ENCODE data around the gene KIF20A.

Gene KIF20A

DNA sequence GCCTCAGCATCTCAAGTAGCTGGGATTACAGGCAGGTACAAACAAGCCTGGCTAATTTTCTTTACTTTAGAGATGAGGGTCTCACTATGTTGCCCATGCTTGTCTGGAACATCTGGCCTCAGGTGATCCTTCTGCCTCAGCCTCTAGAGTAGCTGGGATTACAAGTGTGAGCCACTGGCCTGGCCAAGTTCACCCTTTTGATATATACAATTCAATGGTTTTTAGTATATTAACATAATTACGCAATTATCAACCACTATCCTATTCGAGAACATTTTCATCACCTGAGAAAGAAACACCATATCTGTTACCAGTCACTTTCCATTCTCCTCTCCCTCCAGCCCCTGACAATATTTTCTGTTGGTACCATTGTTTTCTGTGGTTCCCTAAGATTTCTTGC is 37.9 kb downstream of the KIF20A start:
- TF ChIP-seq TEAD4 (IDR thresholded peaks at IDR 0.05) = no peak
- TF ChIP-seq TCF12 (IDR thresholded peaks at IDR 0.05; ENCODE audit: low read depth) = no peak
- no peak for TF ChIP-seq EP300 (IDR thresholded peaks at IDR 0.05; ENCODE audit: borderline replicate concordance)
- TF ChIP-seq RAD21 (IDR thresholded peaks at IDR 0.05; ENCODE audit: low read depth) = no peak
- no peak for TF ChIP-seq YY1 (IDR thresholded peaks at IDR 0.05; ENCODE audit: low read depth)
- peak; percentile 59; the same call in 1 of the 2 replicates for TF ChIP-seq CEBPB (IDR thresholded peaks at IDR 0.05)

- TF ChIP-seq EGR1 (IDR thresholded peaks at IDR 0.05) = no peak
- TF ChIP-seq USF1 (IDR thresholded peaks at IDR 0.05) = no peak
- no peak for TF ChIP-seq CREB1 (IDR thresholded peaks at IDR 0.05; ENCODE audit: low read depth)
- TF ChIP-seq EP300 (IDR thresholded peaks at IDR 0.05; ENCODE audit: borderline replicate concordance) = no peak
- TF ChIP-seq CEBPB (IDR thresholded peaks at IDR 0.05) = no peak
- no peak for TF ChIP-seq NFIC (IDR thresholded peaks at IDR 0.05)
- no peak for TF ChIP-seq ZBTB7A (IDR thresholded peaks at IDR 0.05; ENCODE audit: low read depth)
- no peak for TF ChIP-seq RAD21 (IDR thresholded peaks at IDR 0.05; ENCODE audit: low read depth)
- no peak for TF ChIP-seq FOXM1 (IDR thresholded peaks at IDR 0.05; ENCODE audit: borderline replicate concordance, low read depth)
- no peak for TF ChIP-seq TEAD4 (IDR thresholded peaks at IDR 0.05)
- no peak for TF ChIP-seq YY1 (IDR thresholded peaks at IDR 0.05; ENCODE audit: low read depth)
- TF ChIP-seq, protein P1, sequence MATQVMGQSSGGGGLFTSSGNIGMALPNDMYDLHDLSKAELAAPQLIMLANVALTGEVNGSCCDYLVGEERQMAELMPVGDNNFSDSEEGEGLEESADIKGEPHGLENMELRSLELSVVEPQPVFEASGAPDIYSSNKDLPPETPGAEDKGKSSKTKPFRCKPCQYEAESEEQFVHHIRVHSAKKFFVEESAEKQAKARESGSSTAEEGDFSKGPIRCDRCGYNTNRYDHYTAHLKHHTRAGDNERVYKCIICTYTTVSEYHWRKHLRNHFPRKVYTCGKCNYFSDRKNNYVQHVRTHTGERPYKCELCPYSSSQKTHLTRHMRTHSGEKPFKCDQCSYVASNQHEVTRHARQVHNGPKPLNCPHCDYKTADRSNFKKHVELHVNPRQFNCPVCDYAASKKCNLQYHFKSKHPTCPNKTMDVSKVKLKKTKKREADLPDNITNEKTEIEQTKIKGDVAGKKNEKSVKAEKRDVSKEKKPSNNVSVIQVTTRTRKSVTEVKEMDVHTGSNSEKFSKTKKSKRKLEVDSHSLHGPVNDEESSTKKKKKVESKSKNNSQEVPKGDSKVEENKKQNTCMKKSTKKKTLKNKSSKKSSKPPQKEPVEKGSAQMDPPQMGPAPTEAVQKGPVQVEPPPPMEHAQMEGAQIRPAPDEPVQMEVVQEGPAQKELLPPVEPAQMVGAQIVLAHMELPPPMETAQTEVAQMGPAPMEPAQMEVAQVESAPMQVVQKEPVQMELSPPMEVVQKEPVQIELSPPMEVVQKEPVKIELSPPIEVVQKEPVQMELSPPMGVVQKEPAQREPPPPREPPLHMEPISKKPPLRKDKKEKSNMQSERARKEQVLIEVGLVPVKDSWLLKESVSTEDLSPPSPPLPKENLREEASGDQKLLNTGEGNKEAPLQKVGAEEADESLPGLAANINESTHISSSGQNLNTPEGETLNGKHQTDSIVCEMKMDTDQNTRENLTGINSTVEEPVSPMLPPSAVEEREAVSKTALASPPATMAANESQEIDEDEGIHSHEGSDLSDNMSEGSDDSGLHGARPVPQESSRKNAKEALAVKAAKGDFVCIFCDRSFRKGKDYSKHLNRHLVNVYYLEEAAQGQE (IDR thresholded peaks at IDR 0.05; ENCODE audit: low read depth) = no peak
- TF ChIP-seq TCF12 (IDR thresholded peaks at IDR 0.05; ENCODE audit: low read depth) = no peak
- no peak for TF ChIP-seq MAX (IDR thresholded peaks at IDR 0.05)
- no peak for TF ChIP-seq TAF1 (IDR thresholded peaks at IDR 0.05; ENCODE audit: low read depth)
Observed at GRCh38 chr5:138223532-138223931, 44.6 kb downstream of the KIF20A start.

- no peak for TF ChIP-seq ZBTB7A (IDR thresholded peaks at IDR 0.05; ENCODE audit: low read depth)
- no peak for TF ChIP-seq YY1 (IDR thresholded peaks at IDR 0.05; ENCODE audit: low read depth)
- TF ChIP-seq RAD21 (IDR thresholded peaks at IDR 0.05; ENCODE audit: low read depth) = no peak
- no peak for TF ChIP-seq CEBPB (IDR thresholded peaks at IDR 0.05)
- no peak for TF ChIP-seq CREB1 (IDR thresholded peaks at IDR 0.05; ENCODE audit: low read depth)
- TF ChIP-seq USF1 (IDR thresholded peaks at IDR 0.05) = no peak
- TF ChIP-seq FOXM1 (IDR thresholded peaks at IDR 0.05; ENCODE audit: borderline replicate concordance, low read depth) = no peak
- TF ChIP-seq NFIC (IDR thresholded peaks at IDR 0.05) = no peak
Observed at GRCh38 chr5:138224712-138225111, 45.8 kb downstream of the KIF20A start.

GRCh38 chr5:138226910-138227309 is 48.0 kb downstream of the KIF20A start:
- TF ChIP-seq RAD21 (IDR thresholded peaks at IDR 0.05; ENCODE audit: low read depth) (no peak), YY1 (IDR thresholded peaks at IDR 0.05; ENCODE audit: low read depth) (no peak), NFIC (IDR thresholded peaks at IDR 0.05) (no peak)

DNA sequence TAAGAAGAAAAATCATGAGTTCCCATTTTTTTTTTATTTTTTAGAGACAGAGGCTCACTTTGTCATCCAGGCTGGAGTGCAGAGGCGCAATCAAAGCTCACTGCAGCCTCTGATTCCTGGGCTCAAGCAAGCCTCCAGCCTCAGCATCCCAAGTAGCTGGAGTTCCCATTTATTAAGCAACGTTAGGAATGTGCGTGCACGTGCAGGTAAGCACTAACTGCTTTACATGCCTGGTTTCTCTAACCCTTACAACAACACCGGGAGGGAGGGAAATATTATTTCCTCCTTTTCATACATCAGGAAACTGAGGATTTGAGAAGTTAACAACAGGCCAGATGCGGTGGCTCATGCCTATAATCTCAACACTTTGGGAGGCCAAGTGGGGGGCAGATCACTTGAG is 50.5 kb downstream of the KIF20A start:
- no peak for TF ChIP-seq TEAD4 (IDR thresholded peaks at IDR 0.05)
- no peak for TF ChIP-seq EGR1 (IDR thresholded peaks at IDR 0.05)
- TF ChIP-seq NFIC (IDR thresholded peaks at IDR 0.05) = no peak
- no peak for TF ChIP-seq CEBPB (IDR thresholded peaks at IDR 0.05)
- no peak for TF ChIP-seq TCF12 (IDR thresholded peaks at IDR 0.05; ENCODE audit: low read depth)
- TF ChIP-seq USF1 (IDR thresholded peaks at IDR 0.05) = no peak
- TF ChIP-seq CREB1 (IDR thresholded peaks at IDR 0.05; ENCODE audit: low read depth) = no peak
- TF ChIP-seq, protein P1 (IDR thresholded peaks at IDR 0.05; ENCODE audit: low read depth) = no peak
- TF ChIP-seq FOXM1 (IDR thresholded peaks at IDR 0.05; ENCODE audit: borderline replicate concordance, low read depth) = no peak
- no peak for TF ChIP-seq EP300 (IDR thresholded peaks at IDR 0.05; ENCODE audit: borderline replicate concordance)
- TF ChIP-seq TAF1 (IDR thresholded peaks at IDR 0.05; ENCODE audit: low read depth) = no peak
- TF ChIP-seq MAX (IDR thresholded peaks at IDR 0.05) = no peak
- no peak for TF ChIP-seq ZBTB7A (IDR thresholded peaks at IDR 0.05; ENCODE audit: low read depth)
- no peak for TF ChIP-seq RAD21 (IDR thresholded peaks at IDR 0.05; ENCODE audit: low read depth)

DNA sequence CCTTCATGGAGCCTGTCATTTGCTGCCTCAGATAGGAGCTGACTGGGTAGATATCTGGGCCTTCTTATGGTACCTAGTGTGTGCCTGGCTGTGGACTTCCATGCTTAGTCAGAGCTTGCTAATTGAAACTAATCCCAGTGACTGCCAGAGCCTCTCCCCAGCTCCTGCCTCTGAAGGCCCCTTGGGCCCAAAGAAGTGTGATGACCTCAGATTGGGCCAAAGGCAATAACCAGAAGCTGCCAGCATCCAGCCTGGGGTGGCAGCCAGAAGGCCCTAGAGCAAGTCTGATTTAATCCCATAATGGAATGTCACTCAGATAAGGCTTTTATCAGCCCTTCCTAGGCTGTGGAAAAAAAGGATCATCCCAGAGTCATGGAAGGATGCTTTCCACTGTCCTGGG is 51.3 kb downstream of the KIF20A start:
- TF ChIP-seq EGR1 (IDR thresholded peaks at IDR 0.05) (no peak), RAD21 (IDR thresholded peaks at IDR 0.05; ENCODE audit: low read depth) (no peak)

Measured in Ishikawa (cell line).